ENCODE measurements around the gene MTHFSD.

MTHFSD gene

GRCh38 chr16:86510465-86511261, 44.4 kb downstream of the MTHFSD start, which contains the start of gene FOXF1:
TSS of gene FOXF1 (plus strand) at chr16:86510527. CDS start at chr16:86510570, 43 bp downstream.
- no peak for DNase-seq

- no peak for DNase-seq
These were observed 45.1 kb downstream of the MTHFSD start for GRCh38 chr16:86509759-86510464.

- no peak for DNase-seq
These were observed 45.9 kb downstream of the MTHFSD start for GRCh38 chr16:86508947-86509758.

- no peak for DNase-seq
These were observed 46.7 kb downstream of the MTHFSD start for GRCh38 chr16:86508028-86508946.

GRCh38 chr16:86507173-86508027, 47.6 kb downstream of the MTHFSD start:
- no peak for DNase-seq

- DNase-seq = no peak
These were observed 48.9 kb downstream of the MTHFSD start for GRCh38 chr16:86505899-86506864.

- no peak for DNase-seq
These were observed 49.7 kb downstream of the MTHFSD start for GRCh38 chr16:86505185-86505898.

GRCh38 chr16:86504315-86505184, 50.5 kb downstream of the MTHFSD start:
- DNase-seq = no peak

GRCh38 chr16:86503830-86504229, 51.2 kb downstream of the MTHFSD start:
- no peak for DNase-seq

GRCh38 chr16:86502856-86503748, 51.9 kb downstream of the MTHFSD start:
- no peak for DNase-seq

- no peak for DNase-seq
These were observed 52.8 kb downstream of the MTHFSD start for GRCh38 chr16:86501989-86502855.

GRCh38 chr16:86500708-86501510, 54.1 kb downstream of the MTHFSD start:
- no peak for DNase-seq

GRCh38 chr16:86499889-86500707, 54.9 kb downstream of the MTHFSD start:
- no peak for DNase-seq

- DNase-seq = no peak
These were observed 55.6 kb downstream of the MTHFSD start for GRCh38 chr16:86499440-86499786.
